Measurements from ENCODE around the gene SPATA6L.

DNA sequence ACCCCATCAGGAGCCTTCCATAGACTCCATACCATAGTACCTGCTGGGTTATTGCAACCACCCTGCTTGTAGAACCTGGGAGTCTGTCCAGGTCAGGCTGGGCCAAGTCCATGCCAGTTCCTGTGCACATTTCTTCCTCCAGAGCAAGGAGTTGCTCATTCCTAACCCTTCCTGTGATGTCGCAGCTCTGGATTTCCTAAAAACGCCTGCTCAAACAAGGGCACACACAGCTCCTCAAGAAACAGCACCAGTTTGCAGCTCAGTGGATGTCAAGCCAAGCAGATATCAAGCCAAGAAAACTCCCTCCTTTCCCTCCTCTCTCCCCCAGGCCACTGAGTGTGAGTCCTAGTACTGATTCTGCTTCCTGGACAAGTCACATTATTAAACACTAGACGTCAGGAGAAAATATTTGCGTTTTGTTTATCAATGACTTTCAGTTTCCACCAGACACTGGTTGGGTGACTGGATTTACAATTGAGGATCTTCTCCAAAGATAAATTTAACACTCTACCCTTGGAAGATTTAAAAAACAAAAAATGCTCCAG lies 116.5 kb downstream of the SPATA6L start:
- TF ChIP-seq, protein P1, sequence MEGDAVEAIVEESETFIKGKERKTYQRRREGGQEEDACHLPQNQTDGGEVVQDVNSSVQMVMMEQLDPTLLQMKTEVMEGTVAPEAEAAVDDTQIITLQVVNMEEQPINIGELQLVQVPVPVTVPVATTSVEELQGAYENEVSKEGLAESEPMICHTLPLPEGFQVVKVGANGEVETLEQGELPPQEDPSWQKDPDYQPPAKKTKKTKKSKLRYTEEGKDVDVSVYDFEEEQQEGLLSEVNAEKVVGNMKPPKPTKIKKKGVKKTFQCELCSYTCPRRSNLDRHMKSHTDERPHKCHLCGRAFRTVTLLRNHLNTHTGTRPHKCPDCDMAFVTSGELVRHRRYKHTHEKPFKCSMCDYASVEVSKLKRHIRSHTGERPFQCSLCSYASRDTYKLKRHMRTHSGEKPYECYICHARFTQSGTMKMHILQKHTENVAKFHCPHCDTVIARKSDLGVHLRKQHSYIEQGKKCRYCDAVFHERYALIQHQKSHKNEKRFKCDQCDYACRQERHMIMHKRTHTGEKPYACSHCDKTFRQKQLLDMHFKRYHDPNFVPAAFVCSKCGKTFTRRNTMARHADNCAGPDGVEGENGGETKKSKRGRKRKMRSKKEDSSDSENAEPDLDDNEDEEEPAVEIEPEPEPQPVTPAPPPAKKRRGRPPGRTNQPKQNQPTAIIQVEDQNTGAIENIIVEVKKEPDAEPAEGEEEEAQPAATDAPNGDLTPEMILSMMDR (IDR thresholded peaks at IDR 0.05) = no peak
- TF ChIP-seq POLR2A (IDR thresholded peaks at IDR 0.05) = no peak

Data from body of pancreas (tissue), 4 donors.